Activated CD8-positive, alpha-beta memory T cell treated with anti-CD3 and anti-CD28 coated beads, Interleukin-2, amount 50 U/mL, for 1 hour (primary cell): Measurements from ENCODE around the gene COL23A1.

Experiments
- DNase-seq: peaks from one replicate; pipeline ENCODE4 v3.0.0-alpha.2; 2020; ENCODE audit errors: extremely low read depth

Gene COL23A1

DNA sequence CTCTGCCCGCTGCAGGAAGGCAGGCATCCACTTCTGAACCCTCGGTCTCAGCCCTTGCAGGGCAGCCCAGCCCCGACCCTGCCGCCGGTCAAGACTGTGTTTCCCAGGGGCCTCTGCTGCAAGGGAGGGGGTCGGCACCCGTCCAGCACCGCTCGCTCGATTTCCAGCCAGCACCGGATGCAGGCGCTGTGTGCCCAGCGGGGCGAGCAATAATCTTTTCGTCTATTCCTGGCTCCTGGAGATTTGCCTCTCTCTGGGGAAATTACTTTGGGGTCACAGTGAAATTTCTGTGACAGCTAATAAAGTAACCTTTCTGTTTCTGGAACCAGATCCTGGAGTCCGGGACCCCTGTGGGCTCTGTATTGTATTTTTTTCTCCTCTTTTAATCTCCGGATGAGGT, 155.3 kb downstream of the COL23A1 start:
- DNase-seq, result no peak

DNA sequence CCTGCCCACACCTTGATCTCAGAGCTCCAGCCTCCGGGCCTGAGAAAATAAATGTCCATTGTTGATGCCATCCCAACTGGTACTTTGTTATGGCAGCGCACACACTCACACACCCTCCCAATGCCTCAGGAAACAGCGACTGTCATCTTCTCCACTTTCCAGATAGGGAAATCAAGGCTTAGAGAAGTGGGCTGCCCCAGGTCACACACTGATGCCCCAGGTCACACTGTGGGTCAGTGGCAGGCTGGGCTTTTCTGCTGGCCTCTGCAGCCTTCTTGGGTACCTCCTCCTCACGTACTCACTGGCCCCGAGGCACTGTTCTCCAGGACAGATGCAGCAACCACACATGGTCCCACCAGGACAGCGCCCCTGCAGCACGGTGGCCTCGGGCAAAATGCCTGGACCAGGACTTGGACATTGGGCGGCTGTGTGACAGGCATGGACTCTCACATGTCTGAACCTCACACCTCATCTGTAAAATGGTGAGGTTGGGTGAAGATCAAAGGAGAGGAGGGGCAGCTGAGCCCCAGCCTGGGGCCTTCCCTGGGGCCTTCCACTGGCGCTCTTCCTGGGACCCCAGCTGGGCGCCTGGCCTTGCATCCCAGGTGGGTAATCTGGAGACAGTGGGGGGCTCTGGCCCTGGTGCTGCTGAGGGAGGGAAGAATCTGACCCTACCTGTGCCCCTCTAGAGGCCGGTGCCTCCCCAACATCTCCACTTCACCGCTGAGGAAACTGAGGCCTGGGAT, 156.0 kb downstream of the COL23A1 start:
- no peak for DNase-seq

DNA sequence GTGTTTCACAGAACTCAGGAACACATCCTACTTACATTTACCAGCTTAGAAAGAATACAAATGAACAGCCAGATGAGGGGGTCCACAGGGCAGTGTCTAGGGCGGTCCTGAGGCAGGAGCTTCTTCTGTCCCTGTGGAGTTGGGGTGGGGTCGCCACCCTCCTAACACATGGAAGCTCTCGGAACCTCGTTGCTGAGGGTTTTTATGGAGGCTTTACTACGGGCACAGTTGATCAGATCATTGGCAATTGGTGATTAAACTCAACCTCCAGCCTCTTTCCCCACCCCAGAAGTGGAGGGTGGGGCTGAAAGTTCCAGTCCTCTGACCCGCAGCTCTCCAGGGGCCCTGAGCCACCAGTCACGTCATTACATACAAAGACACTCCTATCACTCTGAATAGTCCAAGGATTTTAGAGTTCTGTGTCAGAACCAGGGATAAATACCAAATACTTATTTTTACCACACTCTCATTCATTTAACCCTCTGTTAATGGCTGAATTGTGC, 156.9 kb downstream of the COL23A1 start:
- no peak for DNase-seq

DNA sequence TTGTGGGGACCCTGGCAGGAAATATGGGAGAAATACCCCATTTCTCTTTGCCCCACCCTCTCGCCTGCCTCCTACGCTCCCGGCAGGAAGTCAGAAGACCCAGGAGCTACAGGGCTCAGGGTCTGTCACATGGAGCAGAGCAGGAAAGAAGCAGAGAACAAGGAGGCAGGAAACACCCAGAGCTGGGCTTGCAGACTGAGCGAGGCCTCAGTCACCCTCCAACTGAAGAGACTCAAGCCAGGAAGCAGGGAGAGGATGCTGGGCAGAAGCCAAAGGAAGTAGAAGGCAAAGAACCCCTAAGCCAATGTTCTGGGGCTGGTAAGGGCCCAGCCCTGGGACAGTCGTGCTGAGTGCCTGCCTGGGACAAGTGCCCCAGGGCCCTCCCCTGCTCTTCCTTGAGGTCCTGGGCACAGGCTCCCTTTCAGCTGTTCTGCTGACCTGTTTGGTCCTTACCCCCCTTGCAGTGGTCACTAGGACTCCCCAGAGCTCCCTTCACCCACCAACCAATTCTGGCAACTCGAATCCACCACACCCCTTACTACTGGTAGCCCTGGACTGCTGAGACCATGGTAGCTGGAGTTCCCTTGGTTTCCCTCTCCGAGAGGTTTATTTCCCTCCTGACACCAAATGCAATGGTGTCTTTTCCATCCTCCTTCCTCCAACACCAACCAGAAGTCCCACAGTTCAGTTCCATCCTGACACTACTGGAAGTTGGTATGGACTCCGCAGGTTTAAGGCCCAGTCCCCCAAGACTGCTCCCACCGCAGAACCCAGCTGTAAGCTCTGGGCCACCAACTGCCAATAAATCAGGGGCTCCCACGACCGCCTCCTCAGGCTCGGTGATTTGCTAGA, 157.5 kb downstream of the COL23A1 start:
- DNase-seq, result no peak

DNA sequence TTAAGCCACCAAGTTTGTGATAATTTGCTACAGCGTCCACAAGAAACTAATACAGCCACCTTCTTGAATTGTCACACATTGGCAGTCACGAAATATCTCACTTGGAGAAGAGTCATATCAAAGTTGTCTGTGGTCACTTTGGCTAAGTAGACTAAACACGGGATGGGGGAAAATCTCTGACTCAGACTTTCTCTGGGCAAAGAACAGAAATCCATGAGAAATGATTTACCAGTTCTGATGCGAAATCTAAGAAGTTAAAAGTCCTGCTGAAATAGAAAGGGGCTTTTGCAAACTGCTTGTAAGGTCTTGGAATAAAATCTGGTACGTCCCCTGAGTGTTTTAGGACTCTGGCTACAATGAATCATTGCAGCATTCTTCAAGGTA, 158.4 kb downstream of the COL23A1 start:
- DNase-seq, result no peak

DNA sequence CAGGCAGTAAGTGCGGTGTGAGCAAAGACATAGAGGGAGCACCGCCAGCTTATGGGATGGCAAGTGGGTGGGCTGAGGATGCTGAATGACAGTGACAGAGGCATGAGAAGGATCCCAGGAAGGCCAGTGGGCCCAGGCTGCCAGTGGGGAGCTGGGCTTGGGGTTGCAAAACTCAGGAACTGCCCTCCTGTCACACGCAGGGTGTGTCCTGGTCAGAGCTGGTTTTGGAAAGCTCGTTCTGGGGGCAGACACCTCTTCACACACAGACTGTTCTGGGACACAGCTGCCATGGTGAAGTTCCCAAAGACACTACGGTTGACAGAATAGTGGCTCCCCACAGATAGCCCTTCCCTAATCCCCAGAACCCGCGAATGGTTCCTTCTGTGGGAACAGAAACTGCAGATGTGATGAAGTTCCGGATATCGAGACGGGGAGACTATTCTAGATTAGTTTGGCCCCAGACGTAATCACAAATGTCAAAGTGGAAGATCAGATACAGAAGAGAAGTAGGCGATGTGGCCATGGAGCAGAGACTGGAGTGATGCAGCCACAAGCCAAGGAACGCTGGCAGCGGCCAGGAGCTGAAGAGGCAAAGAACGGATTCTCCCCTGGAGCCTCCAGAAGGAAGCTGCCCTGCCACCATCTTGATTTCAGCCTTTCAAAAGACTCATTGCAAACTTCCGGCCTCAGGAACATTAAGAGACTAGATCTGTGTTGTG, 159.0 kb downstream of the COL23A1 start:
- no peak for DNase-seq

DNA sequence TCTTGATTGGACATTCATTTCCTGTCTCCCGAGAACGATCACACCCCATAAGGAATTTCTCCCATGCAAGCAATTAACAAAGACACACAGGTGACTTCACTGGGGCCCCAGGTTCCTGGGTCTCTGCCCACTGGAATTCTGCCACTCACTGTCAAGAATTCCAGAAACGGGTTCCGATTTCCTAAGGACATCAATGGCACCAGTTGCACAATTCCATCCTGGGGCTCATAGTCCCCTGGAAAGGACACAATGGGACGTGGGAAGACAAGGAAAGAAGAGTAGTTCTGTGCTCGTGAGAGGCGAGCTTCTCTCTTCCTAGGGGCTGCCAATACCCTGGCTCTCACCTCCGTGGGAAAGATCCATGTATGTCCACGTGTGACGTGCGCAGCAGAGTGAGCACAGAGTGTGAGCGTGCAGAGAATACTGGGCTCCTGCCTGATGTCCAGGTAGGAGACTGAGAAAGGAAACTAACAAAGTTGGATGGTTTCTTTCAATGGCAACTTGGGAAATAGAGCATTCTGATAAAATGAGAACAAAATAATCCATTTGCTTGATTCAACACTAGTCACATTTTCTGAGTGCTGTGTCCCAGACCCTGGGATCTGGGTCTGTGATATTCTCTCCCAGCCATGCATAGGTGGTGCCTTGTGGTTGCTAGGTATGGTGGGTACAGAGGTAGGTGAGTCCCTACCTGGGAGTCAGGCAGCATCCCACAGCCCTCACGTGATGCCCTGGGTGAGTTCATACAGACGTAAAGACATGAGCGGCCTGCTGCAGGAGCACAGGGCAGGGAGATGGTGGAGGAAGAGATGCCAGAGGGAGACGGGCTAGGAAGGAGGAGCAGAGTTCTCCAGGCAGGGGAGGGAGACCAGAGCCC, 159.8 kb downstream of the COL23A1 start:
- DNase-seq, result no peak

DNA sequence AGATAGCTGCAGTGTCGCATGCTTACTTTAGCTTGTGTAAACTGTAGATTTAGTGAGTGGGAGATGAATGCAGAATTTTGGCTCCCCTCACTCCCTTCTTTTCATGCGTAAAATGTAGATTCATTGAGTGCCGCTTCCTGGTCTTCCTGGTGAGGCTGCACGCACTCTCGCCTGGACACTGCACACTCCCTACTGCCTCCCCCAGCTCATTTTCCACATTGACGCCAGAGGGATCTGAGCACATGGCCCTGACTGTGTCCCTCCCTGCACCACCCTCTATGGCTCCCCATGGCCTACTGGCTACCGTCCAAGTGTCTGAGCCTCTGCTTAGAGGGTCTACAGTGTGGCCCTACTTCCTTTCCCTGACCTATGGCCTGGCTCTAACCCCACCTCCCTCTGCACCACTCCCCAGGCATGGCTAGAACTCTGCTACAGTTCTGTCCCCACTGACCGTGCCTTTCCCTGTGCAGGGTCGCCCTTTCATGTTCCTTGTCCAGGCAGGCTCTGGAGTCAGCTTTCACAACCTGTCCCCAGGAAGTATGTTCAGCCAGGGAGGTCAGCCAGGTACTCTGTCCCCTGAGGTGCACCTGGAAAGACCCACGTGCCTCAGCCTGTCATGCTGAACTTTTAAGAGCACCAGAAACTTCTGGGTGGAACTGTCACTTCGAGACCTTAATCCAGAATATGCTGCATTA, 160.6 kb downstream of the COL23A1 start:
- no peak for DNase-seq

DNA sequence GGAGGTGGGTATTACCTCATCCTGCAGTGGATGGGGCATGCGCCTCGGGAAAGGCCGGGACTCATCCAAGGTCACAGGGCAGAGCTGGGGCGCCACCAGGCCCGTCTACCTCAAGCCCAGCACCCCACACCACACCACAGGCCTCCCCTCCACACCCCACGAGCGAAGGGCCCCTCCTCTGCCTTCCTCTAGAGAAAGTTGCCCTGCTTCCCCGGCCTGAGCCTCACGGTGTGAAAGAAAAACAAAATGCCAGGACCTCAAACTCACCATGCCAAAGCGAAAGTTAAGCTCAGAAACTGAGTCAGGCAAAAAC, 161.1 kb downstream of the COL23A1 start:
- no peak for DNase-seq

DNA sequence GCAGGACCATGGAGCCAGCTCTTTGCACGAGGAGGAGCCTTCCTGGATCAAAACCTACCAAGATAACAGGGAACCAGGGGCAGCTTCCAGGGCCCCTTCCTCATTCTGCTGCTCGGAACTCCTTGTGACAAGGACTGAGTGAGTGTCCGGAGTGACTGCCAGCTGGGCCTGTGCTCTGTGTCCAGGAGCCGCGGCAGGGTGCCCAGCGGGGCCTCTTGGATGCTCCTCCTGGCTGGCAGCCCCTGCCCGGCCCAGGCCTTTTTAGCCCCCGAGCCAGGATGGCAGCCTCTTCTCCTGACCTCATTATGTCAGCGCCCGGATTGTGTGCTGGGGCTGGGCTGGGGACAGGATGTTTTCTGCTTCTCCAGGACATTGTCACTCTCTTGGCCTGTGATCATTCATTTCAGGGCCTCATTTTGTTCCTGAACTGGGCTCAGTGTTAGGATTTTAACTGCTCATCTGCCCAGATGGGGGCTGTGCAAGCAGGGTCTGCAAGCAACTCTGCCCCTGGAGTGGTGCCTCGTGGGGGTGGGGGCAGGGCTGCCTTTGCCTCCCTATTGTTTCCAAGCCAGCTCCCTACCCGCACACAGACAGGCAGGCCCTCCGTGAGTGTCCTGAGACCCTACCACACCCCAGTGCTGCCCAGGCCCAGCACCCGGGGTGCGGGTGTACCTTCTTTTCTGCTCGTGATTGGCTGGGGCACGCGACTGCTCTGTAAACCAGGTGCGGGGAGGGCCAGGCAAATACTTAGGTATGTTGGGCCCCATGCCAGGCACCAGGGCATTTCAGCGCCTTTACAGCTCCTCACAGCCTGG, 161.6 kb downstream of the COL23A1 start:
- DNase-seq, result no peak

DNA sequence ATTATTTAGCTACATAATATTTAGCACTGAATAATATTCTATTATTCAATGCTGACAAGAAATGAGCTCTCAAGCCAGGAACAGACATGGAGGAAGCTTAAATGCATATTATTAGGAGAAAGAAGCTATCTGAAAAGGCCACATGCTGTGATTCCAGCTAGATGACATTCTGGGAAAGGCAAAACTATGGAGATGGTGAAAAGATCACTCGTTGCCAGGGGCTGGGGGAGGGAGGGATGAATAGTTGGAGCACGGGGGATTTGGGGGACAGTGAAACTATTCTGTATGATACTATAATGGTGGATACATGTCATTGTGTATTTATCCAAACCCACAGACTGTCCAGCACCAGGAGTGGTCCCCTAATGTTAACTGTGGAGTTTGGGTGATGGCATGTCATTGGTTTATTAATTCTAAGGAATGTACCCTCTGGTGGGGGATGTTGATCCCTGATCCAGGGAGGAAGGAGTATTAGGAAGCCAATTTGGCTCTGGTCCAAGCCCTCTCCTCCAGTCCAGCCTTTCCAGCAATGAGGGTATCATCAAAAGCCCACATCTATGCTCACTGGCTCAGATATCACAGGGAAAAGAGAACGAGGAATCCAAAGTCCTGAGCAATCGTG, 162.5 kb downstream of the COL23A1 start:
- DNase-seq, result no peak

DNA sequence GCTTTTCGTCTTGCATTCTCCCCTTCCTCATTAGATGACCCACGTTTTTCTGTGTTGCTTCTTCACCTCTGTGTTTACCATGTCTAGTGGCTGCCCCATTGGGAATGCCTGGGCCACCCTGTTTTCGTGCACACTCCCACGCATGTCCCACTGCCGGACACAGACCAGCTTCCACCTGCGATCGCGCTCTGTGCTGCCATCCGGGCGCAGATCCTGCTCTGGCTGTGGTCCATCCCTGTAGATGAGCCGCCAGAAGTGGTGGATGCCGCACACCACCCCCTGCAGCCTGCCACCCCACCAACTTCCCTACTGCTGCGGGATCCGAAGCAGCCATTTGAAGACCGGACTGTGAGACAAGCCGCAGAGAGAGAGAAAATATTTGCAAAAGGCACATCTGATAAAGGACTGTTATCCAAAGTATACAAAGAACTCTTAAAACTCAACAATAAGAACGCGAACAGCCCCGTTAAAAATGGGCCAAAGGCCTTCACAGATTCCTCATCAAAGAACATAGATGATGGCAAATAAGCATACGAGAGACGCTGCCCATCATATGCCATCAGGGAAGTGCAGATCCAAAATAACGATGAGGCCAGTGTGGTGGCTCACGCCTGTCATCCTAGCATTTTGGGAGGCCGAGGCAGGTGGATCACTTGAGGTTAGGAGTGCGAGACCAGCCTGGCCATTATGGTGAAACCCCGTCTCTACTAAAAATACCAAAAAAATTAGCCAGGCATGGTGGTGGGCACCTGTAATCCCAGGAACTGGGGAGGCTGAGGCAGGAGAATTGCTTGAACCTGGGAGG, 163.7 kb downstream of the COL23A1 start:
- DNase-seq, result no peak

DNA sequence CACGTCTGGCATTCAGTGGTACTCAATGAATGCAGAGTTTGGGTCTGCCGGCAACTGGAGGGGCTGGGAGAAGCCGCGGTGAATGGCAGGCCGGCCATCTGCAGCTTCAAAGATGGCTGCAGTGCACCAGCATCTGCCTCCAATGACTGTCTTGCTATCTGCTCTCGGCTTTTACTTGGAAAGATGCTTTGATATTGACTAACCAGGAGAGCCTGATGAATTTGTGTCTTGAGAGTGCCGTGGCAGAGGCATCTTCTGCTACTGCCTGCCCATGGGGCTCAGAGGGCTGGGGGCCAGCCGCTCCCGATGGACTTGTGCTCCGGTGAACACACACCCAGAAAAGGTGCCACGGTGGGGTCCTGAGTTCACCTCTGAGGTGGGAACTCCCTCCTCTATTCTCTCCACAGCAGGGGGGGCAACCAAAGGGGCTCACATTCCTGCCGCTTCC, 164.5 kb downstream of the COL23A1 start:
- DNase-seq, result no peak

DNA sequence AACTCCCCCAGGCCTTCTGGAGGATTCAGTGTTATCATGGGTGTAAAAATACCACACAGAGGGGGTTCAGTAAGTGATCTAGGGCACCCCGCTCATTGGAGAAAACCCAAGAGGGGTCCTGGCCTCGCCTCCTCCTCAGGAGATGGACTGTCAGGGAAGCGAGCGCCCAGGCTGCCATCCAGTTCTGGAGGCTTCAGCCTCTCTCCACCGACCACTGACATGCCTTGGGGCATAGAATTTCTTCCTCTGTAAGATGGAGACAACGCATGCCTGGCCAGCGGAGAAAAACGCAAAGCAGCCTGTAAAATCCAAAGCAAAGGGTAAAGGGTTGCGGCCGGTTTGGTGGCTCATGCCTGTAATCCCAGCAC, 165.4 kb downstream of the COL23A1 start:
- DNase-seq, result no peak

DNA sequence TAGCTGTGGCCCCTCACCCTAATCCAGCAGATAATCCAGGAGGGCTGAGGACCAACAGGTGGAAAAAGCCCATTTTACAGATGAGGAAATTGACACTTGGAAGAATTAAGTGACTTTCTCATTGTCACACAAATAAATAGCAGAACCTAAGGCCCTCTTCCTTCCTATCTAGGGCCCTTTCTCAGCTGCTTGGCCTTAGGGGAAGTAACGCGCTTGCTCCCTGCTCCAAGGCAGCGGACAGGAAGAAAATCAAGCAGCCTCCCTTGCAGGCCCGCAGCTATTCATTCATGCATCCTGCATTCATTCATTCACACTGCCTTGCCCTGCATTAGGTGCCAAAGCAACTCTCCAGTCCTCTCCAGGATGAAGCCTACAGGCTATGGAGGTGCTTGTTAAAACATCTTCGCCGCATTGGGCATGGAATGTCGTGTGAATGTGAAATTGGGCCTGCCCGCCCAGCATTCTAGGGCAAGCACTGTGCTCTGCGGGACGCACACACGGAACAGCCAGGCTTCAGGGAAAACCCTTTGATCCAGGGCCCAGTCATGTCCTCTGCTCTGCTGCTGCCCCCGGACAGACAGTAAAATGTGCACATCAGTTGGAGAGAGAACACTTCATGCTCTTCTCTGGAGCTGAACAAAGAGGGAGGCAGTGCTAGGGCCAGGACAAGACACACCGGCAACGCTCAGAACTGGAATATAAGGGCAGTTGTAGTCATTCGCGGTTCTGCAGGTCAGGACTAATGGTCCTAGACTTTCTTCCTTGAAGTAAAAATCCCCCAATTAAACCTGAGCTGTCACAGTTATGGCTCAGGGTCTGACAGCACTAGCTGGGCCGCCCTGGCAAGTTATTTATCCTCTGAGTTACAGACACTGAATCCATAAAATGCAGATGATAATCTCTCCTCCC, 166.0 kb downstream of the COL23A1 start:
- no peak for DNase-seq

DNA sequence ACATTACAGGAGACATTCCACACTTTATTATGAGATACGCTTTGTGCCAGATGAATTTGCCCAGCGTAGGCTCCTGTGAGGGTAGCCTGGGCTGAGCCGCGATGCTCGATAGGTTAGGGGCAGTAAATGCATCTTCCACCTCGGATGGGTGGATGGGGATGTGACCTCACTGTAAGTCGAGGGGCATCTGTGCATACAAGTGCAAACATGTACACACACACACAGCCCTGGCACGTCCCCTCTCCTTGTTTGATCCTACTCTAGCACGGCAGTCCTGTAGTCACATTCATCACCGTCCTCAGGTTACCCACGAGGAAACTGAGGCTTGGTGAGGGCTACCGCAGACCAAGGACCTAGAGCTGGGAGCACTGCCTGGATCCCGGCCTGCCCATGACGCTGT, 166.8 kb downstream of the COL23A1 start:
- DNase-seq, result no peak

DNA sequence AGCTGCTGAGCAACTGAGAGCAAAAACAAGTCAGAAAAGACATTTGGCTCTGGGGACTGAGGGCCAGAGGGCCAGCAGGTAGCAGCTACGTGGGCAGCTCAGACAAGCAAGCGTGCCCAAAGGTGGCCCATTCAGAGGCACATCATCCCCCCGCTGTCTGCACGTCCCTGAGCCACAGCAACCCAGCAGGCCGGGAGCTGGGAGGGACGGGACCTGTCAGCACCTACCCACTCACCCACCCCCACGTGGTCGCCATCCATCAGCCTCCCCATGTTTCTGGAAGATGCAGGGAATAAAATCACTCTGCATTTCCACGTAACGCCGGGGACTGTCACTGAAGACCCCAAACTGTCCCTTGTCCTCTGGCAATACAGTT, 167.8 kb downstream of the COL23A1 start:
- no peak for DNase-seq
